Mesendoderm (in vitro differentiated cells): Measurements from ENCODE around the gene PPP2R5C.

Source experiments
- DNase-seq: peaks from one replicate; pipeline ENCODE4 v3.0.0; 2013
- H2AK5ac ChIP-seq: 2 replicates; pipeline ENCODE4 v1.6.1; 2013; ENCODE audit warnings: low read length, inconsistent platforms
- H2BK120ac ChIP-seq: 2 replicates; pipeline ENCODE4 v1.6.1; 2013; ENCODE audit warnings: low read depth, mild to moderate bottlenecking, low read length, moderate library complexity, mixed read lengths
- H2BK15ac ChIP-seq: replicated peaks from 2 replicates; pipeline ENCODE4 v1.6.1; 2013; ENCODE audit warnings: low read depth, mild to moderate bottlenecking, moderate library complexity
- H2BK5ac ChIP-seq: 2 replicates; pipeline ENCODE4 v1.6.1; 2013; ENCODE audit warnings: low read length, inconsistent platforms
- H3K18ac ChIP-seq: 2 replicates; pipeline ENCODE4 v1.6.1; 2013; ENCODE audit warnings: mild to moderate bottlenecking, low read length, mixed read lengths
- H3K23ac ChIP-seq: one replicate; pipeline ENCODE4 v1.6.1; 2013; ENCODE audit warnings: low read length
- H3K27ac ChIP-seq: 2 replicates; pipeline ENCODE4 v1.5.1; 2013; ENCODE audit warnings: low read depth, mild to moderate bottlenecking, inconsistent platforms, low read length, moderate library complexity
- H3K27me3 ChIP-seq: 2 replicates; pipeline ENCODE4 v1.6.1; 2013; ENCODE audit warnings: low read length, control low read depth, mild to moderate bottlenecking, inconsistent platforms; ENCODE audit not compliant: insufficient read depth, poor library complexity
- H3K36me3 ChIP-seq: 2 replicates; pipeline ENCODE4 v1.6.1; 2013; ENCODE audit warnings: low read length, inconsistent platforms; ENCODE audit not compliant: control insufficient read depth, insufficient read depth
- H3K4ac ChIP-seq: one replicate; pipeline ENCODE4 v1.6.1; 2013; ENCODE audit warnings: low read depth, mild to moderate bottlenecking, low read length, moderate library complexity
- H3K4me1 ChIP-seq: 2 replicates; pipeline ENCODE4 v1.6.1; 2013; ENCODE audit warnings: low read depth, low read length, inconsistent platforms; ENCODE audit not compliant: control insufficient read depth
- H3K4me2 ChIP-seq: 2 replicates; pipeline ENCODE4 v1.6.1; 2013; ENCODE audit warnings: low read length
- H3K4me3 ChIP-seq: 2 replicates; pipeline ENCODE4 v1.5.1; 2013; ENCODE audit warnings: mild to moderate bottlenecking, low read length
- H3K56ac ChIP-seq: one replicate; pipeline ENCODE4 v1.6.1; 2013; ENCODE audit warnings: low read length
- H3K79me1 ChIP-seq: 2 replicates; pipeline ENCODE4 v1.6.1; 2013; ENCODE audit warnings: low read length, inconsistent platforms
- H3K79me2 ChIP-seq: 2 replicates; pipeline ENCODE4 v1.6.1; 2013; ENCODE audit warnings: mild to moderate bottlenecking, low read length; ENCODE audit not compliant: control insufficient read depth, insufficient read depth
- H3K9ac ChIP-seq: 2 replicates; pipeline ENCODE4 v1.6.1; 2013; ENCODE audit warnings: low read length, inconsistent platforms
- H4K5ac ChIP-seq: one replicate; pipeline ENCODE4 v1.6.1; 2013; ENCODE audit warnings: low read length
- H4K8ac ChIP-seq: one replicate; pipeline ENCODE4 v1.6.1; 2013; ENCODE audit warnings: low read depth, mild to moderate bottlenecking, control low read depth, low read length, moderate library complexity
- WGBS: extraction: QIAGEN DNeasy Blood & Tissue Kit; methylation state at CpG from one replicate; pipeline ENCODE4 v1.1.7; 2013; ENCODE audit warnings: low lambda C conversion rate, missing lambda C conversion rate; ENCODE audit not compliant: insufficient coverage; ENCODE audit errors: extremely low coverage; 5-methylcytosine and 5-hydroxymethylcytosine counted together

Gene PPP2R5C

GRCh38 chr14:101844751-101845150, 83.2 kb downstream of the PPP2R5C start:
- H3K27me3 ChIP-seq = no peaks in the 10 kb centered on the region
- H3K4me3 ChIP-seq = no peak overlapping the region
- H3K56ac ChIP-seq = no peak overlapping the region
- no peak overlapping the region for H3K4ac ChIP-seq
- H4K8ac ChIP-seq = no peak overlapping the region
- H3K23ac ChIP-seq = no peak overlapping the region
- no peak overlapping the region for H2BK5ac ChIP-seq
- no peak overlapping the region for H3K4me2 ChIP-seq
- no peak overlapping the region for H2BK120ac ChIP-seq
- DNase-seq = no peak
- H3K9ac ChIP-seq = no peak overlapping the region
- H2BK15ac ChIP-seq = no peak overlapping the region
- H3K4me1 ChIP-seq = peaks cover 2% of the 10 kb centered on the region
- H3K36me3 ChIP-seq = no peaks in the 10 kb centered on the region
- no peak overlapping the region for H3K27ac ChIP-seq
- no CpG with 5 or more reads among the region's 3 CpGs for WGBS
- H3K79me2 ChIP-seq = peaks cover 6% of the 10 kb centered on the region
- no peak overlapping the region for H2AK5ac ChIP-seq
- no peak overlapping the region for H4K5ac ChIP-seq
- peaks cover 19% of the 10 kb centered on the region for H3K79me1 ChIP-seq
- H3K18ac ChIP-seq = no peak overlapping the region

GRCh38 chr14:101845496-101845895, 84.0 kb downstream of the PPP2R5C start:
- H2BK5ac ChIP-seq = no peak overlapping the region
- H3K23ac ChIP-seq = no peak overlapping the region
- H3K27ac ChIP-seq = no peak overlapping the region
- no peaks in the 10 kb centered on the region for H3K27me3 ChIP-seq
- no peak overlapping the region for H2AK5ac ChIP-seq
- H3K18ac ChIP-seq = no peak overlapping the region
- no peak overlapping the region for H3K4me3 ChIP-seq
- H3K79me2 ChIP-seq = peaks cover 11% of the 10 kb centered on the region
- H3K9ac ChIP-seq = no peak overlapping the region
- no peak overlapping the region for H3K4ac ChIP-seq
- H4K5ac ChIP-seq = no peak overlapping the region
- no peak overlapping the region for H4K8ac ChIP-seq
- H3K36me3 ChIP-seq = no peaks in the 10 kb centered on the region
- no peak overlapping the region for H3K56ac ChIP-seq
- no peak overlapping the region for H3K4me2 ChIP-seq
- no peak overlapping the region for H2BK15ac ChIP-seq
- DNase-seq = no peak
- peaks cover 2% of the 10 kb centered on the region for H3K4me1 ChIP-seq
- H3K79me1 ChIP-seq = peaks cover 22% of the 10 kb centered on the region
- no CpG with 5 or more reads among the region's 2 CpGs for WGBS
- no peak overlapping the region for H2BK120ac ChIP-seq

- no peak overlapping the region for H4K5ac ChIP-seq
- no peak overlapping the region for H3K23ac ChIP-seq
- no peak overlapping the region for H3K4ac ChIP-seq
- H3K4me2 ChIP-seq = no peak overlapping the region
- peaks cover 2% of the 10 kb centered on the region for H3K4me1 ChIP-seq
- H3K27ac ChIP-seq = no peak overlapping the region
- H2BK120ac ChIP-seq = no peak overlapping the region
- H3K79me1 ChIP-seq = peaks cover 20% of the 10 kb centered on the region
- no CpG with 5 or more reads among the region's 10 CpGs for WGBS
- no peak for DNase-seq
- H4K8ac ChIP-seq = no peak overlapping the region
- H3K18ac ChIP-seq = no peak overlapping the region
- no peak overlapping the region for H2BK15ac ChIP-seq
- H3K4me3 ChIP-seq = no peak overlapping the region
- no peak overlapping the region for H3K9ac ChIP-seq
- H3K27me3 ChIP-seq = no peaks in the 10 kb centered on the region
- no peak overlapping the region for H2AK5ac ChIP-seq
- no peaks in the 10 kb centered on the region for H3K36me3 ChIP-seq
- H3K56ac ChIP-seq = no peak overlapping the region
- no peak overlapping the region for H2BK5ac ChIP-seq
- peaks cover 11% of the 10 kb centered on the region for H3K79me2 ChIP-seq
Observed at GRCh38 chr14:101845896-101846295, 84.4 kb downstream of the PPP2R5C start.

GRCh38 chr14:101849125-101849524, 87.6 kb downstream of the PPP2R5C start:
- H3K4me2 ChIP-seq = no peak overlapping the region
- no peak overlapping the region for H3K23ac ChIP-seq
- peaks cover 24% of the 10 kb centered on the region for H3K79me2 ChIP-seq
- no peaks in the 10 kb centered on the region for H3K36me3 ChIP-seq
- no peaks in the 10 kb centered on the region for H3K27me3 ChIP-seq
- H3K56ac ChIP-seq = no peak overlapping the region
- no peak overlapping the region for H2BK5ac ChIP-seq
- H3K79me1 ChIP-seq = peaks cover 29% of the 10 kb centered on the region
- H2BK15ac ChIP-seq = no peak overlapping the region
- no peak overlapping the region for H2BK120ac ChIP-seq
- H4K5ac ChIP-seq = no peak overlapping the region
- no peak overlapping the region for H3K4ac ChIP-seq
- no peak overlapping the region for H3K18ac ChIP-seq
- H3K4me1 ChIP-seq = no peaks in the 10 kb centered on the region
- no peak overlapping the region for H3K27ac ChIP-seq
- no peak overlapping the region for H2AK5ac ChIP-seq
- H3K9ac ChIP-seq = no peak overlapping the region
- no peak overlapping the region for H4K8ac ChIP-seq
- no peak overlapping the region for H3K4me3 ChIP-seq
- no peak for DNase-seq
- WGBS = no CpG with 5 or more reads among the region's 10 CpGs

- H4K8ac ChIP-seq = no peak overlapping the region
- H3K4me1 ChIP-seq = no peaks in the 10 kb centered on the region
- no peak overlapping the region for H3K4me3 ChIP-seq
- no peak overlapping the region for H3K4me2 ChIP-seq
- no peak overlapping the region for H3K23ac ChIP-seq
- H2BK120ac ChIP-seq = no peak overlapping the region
- whole genome bisulfite sequencing = no CpG with 5 or more reads among the region's 3 CpGs
- H2AK5ac ChIP-seq = no peak overlapping the region
- no peaks in the 10 kb centered on the region for H3K36me3 ChIP-seq
- DNase-seq = no peak
- H3K27me3 ChIP-seq = no peaks in the 10 kb centered on the region
- no peak overlapping the region for H3K56ac ChIP-seq
- no peak overlapping the region for H3K18ac ChIP-seq
- no peak overlapping the region for H3K4ac ChIP-seq
- H2BK15ac ChIP-seq = no peak overlapping the region
- no peak overlapping the region for H3K9ac ChIP-seq
- H4K5ac ChIP-seq = no peak overlapping the region
- peaks cover 29% of the 10 kb centered on the region for H3K79me1 ChIP-seq
- no peak overlapping the region for H2BK5ac ChIP-seq
- H3K27ac ChIP-seq = no peak overlapping the region
- peaks cover 25% of the 10 kb centered on the region for H3K79me2 ChIP-seq
Observed at GRCh38 chr14:101849640-101850039, 88.1 kb downstream of the PPP2R5C start.

GRCh38 chr14:101851183-101851582, 89.7 kb downstream of the PPP2R5C start:
- no peak overlapping the region for H3K27ac ChIP-seq
- no peak overlapping the region for H3K18ac ChIP-seq
- no peak overlapping the region for H3K56ac ChIP-seq
- WGBS = no CpG with 5 or more reads among the region's 3 CpGs
- H3K27me3 ChIP-seq = no peaks in the 10 kb centered on the region
- DNase-seq = no peak
- no peaks in the 10 kb centered on the region for H3K36me3 ChIP-seq
- H3K23ac ChIP-seq = no peak overlapping the region
- no peak overlapping the region for H3K4me2 ChIP-seq
- no peaks in the 10 kb centered on the region for H3K4me1 ChIP-seq
- no peak overlapping the region for H4K5ac ChIP-seq
- no peak overlapping the region for H3K9ac ChIP-seq
- peaks cover 31% of the 10 kb centered on the region for H3K79me1 ChIP-seq
- H2AK5ac ChIP-seq = no peak overlapping the region
- peaks cover 29% of the 10 kb centered on the region for H3K79me2 ChIP-seq
- no peak overlapping the region for H2BK5ac ChIP-seq
- H4K8ac ChIP-seq = no peak overlapping the region
- H2BK120ac ChIP-seq = no peak overlapping the region
- H3K4me3 ChIP-seq = no peak overlapping the region
- no peak overlapping the region for H2BK15ac ChIP-seq
- no peak overlapping the region for H3K4ac ChIP-seq
